ENCODE measurements around the gene CSRNP3.

CSRNP3 gene

GRCh38 chr2:165474619-165475276, 5.2 kb downstream of the CSRNP3 start:
- TF ChIP-seq CTCF (IDR thresholded peaks at IDR 0.05; ENCODE audit: low read depth, low read length, missing control alignments): no peak
- DNase-seq (ENCODE audit: low read depth): no peak
- in situ Hi-C loops (cut with HindIII; ENCODE audit: low sequenced_read_pairs): no loop called here
- H3K4me3 ChIP-seq (ENCODE audit: low read depth, low read length): no peak overlapping the region

GRCh38 chr2:165475277-165476004, 5.9 kb downstream of the CSRNP3 start:
- DNase-seq (ENCODE audit: low read depth): no peak
- no peak overlapping the region for H3K4me3 ChIP-seq (ENCODE audit: low read depth, low read length)
- TF ChIP-seq CTCF (IDR thresholded peaks at IDR 0.05; ENCODE audit: low read depth, low read length, missing control alignments): no peak
- in situ Hi-C loops (cut with HindIII; ENCODE audit: low sequenced_read_pairs): no loop called here

- in situ Hi-C loops (cut with HindIII; ENCODE audit: low sequenced_read_pairs): no loop called here
- no peak for TF ChIP-seq CTCF (IDR thresholded peaks at IDR 0.05; ENCODE audit: low read depth, low read length, missing control alignments)
- no peak for DNase-seq (ENCODE audit: low read depth)
- H3K4me3 ChIP-seq (ENCODE audit: low read depth, low read length): no peak overlapping the region
Observed at GRCh38 chr2:165479856-165480255, 10.4 kb downstream of the CSRNP3 start.

- DNase-seq (ENCODE audit: low read depth): no peak
- TF ChIP-seq CTCF (IDR thresholded peaks at IDR 0.05; ENCODE audit: low read depth, low read length, missing control alignments): no peak
- in situ Hi-C loops (cut with HindIII; ENCODE audit: low sequenced_read_pairs): no loop called here
- no peak overlapping the region for H3K4me3 ChIP-seq (ENCODE audit: low read depth, low read length)
Observed at GRCh38 chr2:165494573-165494972, 25.1 kb downstream of the CSRNP3 start.

GRCh38 chr2:165497659-165498317, 28.3 kb downstream of the CSRNP3 start:
- H3K4me3 ChIP-seq (ENCODE audit: low read depth, low read length): no peak overlapping the region
- DNase-seq (ENCODE audit: low read depth): no peak
- TF ChIP-seq CTCF (IDR thresholded peaks at IDR 0.05; ENCODE audit: low read depth, low read length, missing control alignments): no peak
- in situ Hi-C loops (cut with HindIII; ENCODE audit: low sequenced_read_pairs): no loop called here

GRCh38 chr2:165499131-165499530, 29.6 kb downstream of the CSRNP3 start:
- H3K4me3 ChIP-seq (ENCODE audit: low read depth, low read length): no peak overlapping the region
- in situ Hi-C loops (cut with HindIII; ENCODE audit: low sequenced_read_pairs): no loop called here
- no peak for DNase-seq (ENCODE audit: low read depth)
- TF ChIP-seq CTCF (IDR thresholded peaks at IDR 0.05; ENCODE audit: low read depth, low read length, missing control alignments): no peak

All from astrocyte of the cerebellum (primary cell).